Motor neuron (in vitro differentiated cells): ENCODE measurements around the gene MLST8. TPM values are rescaled to one million over a fixed set of nuclear protein-coding genes. Genes with fewer than 3 reads are reported as not detected.
"Not testable (repeated sequence)": the region's sequence is repeated elsewhere in the genome, so short reads cannot be mapped to it uniquely, and the experiment has no call there.

Source experiments
- ATAC-seq, 8 experiments: fragments of 200-7000 bp; cut with Tn5 transposase; replicated peaks in 6 of 8; 2 replicates each; pipeline ENCODE4 v1.8.0; 2021; ENCODE audit warnings: mild to moderate bottlenecking in 8 of 8, moderate library complexity in 8 of 8
- H3K27ac ChIP-seq, 2 donors: fragments of 250-450 bp; sonication (Bioruptor Pico); 2 replicates each; pipeline ENCODE4 v1.9.0; 2021; ENCODE audit warnings: antibody characterized with exemption in 2 of 2, mild to moderate bottlenecking in 2 of 2, moderate library complexity in 1 of 2
- H3K4me1 ChIP-seq, 2 donors: fragments of 250-450 bp; sonication (Bioruptor Pico); replicated peaks in 1 of 2; 2 replicates each; pipeline ENCODE4 v1.6.1; 2021; ENCODE audit warnings: antibody characterized with exemption in 2 of 2, mild to moderate bottlenecking in 2 of 2, moderate library complexity in 1 of 2
- H3K4me3 ChIP-seq, 5 donors: fragments of 250-450 bp; sonication (Bioruptor Pico); 2 replicates each; pipeline ENCODE4 v1.9.0; 2021; ENCODE audit warnings: antibody characterized with exemption in 5 of 5, mild to moderate bottlenecking in 5 of 5, moderate library complexity in 4 of 5
- WGBS, 10 experiments: fragments of 450-650 bp; shearing (Covaris generic); methylation state at CpG; one replicate each; pipeline ENCODE4 v1.0.0; 2022; 5-methylcytosine and 5-hydroxymethylcytosine counted together
- in situ Hi-C, 9 experiments: fragments of 400-800 bp; cut with MboI; loops; one replicate each; pipeline ENCODE4 v1.15.0; 2021; ENCODE audit warnings: low sequenced_read_pairs in 9 of 9, low pct_unique_long_range_greater_than_20kb in 2 of 9; ENCODE audit not compliant: unreplicated experiment in 9 of 9
- total RNA-seq, 8 experiments: library from RNA; unstranded; fragments of 300-600 nt; gene quantifications; 2 replicates each; pipeline versions ENCODE4 v1.2.3 to v1.2.4, GENCODE V29; 2022

MLST8 gene
- total RNA-seq, 8 experiments from 2014 or later: 25.9 to 59.8 (median 38.7) TPM

DNA sequence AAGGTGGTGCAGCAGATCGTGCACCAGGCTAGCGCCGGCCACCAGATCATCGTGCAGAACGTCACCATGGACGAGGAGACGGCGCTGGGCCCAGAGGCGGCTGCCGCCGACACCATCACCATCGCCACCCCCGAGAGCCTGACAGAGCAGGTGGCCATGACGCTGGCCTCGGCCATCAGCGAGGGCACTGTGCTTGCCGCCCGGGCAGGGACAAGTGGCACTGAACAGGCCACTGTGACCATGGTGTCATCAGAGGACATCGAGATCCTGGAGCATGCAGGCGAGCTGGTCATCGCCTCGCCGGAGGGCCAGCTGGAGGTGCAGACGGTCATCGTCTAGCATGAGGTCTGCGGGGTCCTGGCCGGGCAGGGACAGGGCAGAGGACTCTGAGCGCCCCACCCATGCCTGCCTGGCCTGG is 30.0 kb downstream of the MLST8 start:
- ATAC-seq: no peak
- H3K27ac ChIP-seq: no peak overlapping the region
- peaks cover 13 to 25% of the 10 kb centered on the region in 2 donors for H3K4me1 ChIP-seq
- no peak overlapping the region for H3K4me3 ChIP-seq
- 77 to 93% (median 90%) methylated on average over 2 to 10 of the region's 28 CpGs; no CpG with 5 or more reads in 5 of the 10 experiments for WGBS, 10 experiments
- in situ Hi-C loops: no loop called here

DNA sequence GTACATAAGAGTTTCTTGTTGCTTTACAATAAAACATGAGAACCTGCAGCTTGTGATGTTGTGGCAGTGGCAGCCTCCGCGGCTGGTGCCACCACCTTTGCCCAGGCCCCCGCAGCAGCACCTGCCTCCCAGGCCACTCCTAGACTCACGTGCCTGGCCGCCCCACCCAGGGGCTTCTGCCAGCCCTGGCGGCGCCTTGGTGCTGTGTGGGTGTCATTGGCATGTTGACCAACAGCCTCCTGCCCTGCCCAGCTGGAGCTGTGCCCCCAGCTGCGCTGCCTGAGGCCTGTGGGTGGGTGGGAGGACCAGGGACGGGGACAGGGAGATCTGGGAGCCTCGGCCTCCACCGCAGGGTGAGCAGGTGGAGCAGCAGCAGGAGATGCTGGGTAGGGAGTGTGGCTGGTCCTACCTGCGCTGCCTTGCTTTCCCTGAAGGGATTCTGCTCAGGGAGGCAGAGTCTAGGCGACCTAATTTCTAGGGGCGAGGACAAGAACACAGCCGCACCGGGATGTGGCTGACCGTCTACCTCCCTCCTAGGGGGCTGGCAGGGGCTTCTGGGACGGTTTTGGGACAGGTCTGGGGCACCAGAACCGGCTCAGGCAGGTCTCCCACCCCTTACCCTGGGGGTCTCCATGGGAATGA is 30.6 kb downstream of the MLST8 start:
- ATAC-seq: no peak

DNA sequence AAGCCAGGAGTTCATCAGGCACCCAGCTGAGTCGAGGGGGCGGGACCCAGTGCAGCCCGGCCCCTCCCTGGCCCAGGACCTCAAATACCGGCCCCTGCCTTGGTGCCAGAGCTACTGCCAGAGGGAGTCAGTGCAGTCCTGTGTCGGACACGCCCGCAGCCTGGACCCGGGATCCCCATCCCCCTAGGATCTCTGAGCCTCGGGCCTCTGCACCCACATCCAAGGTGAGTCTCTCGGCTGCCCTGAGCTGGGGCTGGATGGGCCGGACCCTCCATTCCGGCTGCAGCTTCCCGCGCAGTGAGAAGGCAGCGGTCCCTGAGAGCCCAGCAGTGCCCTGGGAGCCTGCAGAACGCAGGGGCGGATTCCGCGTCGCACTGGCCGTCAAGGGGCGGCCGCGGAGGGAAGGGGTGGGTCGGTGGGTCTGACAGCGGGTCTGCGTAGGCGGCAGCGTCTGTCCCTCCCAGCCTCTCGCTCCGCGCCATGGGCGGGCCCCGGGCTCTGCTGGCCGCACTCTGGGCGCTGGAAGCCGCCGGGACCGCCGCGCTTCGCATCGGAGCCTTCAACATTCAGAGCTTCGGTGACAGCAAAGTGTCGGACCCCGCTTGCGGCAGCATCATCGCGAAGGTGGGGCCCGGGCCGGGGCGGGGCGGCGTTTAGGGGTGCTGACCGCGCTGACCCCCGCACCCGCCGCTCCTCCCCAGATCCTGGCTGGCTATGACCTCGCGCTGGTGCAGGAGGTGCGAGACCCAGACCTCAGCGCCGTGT is 31.3 kb downstream of the MLST8 start, which contains the start of gene DNASE1L2:
DNASE1L2 (plus strand) TSS at position 108 of the 765 bp plus-strand sequence; CDS start at position 481, 373 bp downstream.
- 0 to 20% (median 0%) methylated on average over 3 to 6 of the region's 64 CpGs; no CpG with 5 or more reads in 7 of the 10 experiments for WGBS, 10 experiments
- ATAC-seq: peak; percentile 40 to 72 (median 52)
- Histone ChIP-seq H3K27ac (no peak within 1 kb of the TSS), H3K4me3 (peak within 1 kb of the TSS in 3 of 5 donors; percentile 1 to 23 (median 19)), H3K4me1 (peaks cover 13 to 25% of the 10 kb centered on the region in 2 donors)
- in situ Hi-C loops: no loop called here

More for the DNA sequence above, 30.6 kb downstream of the MLST8 start:
- Histone ChIP-seq H3K4me3 (peak overlapping the region in 1 of 5 donors; percentile 19), H3K27ac (no peak overlapping the region), H3K4me1 (peaks cover 13 to 25% of the 10 kb centered on the region in 2 donors)
- 44 to 100% methylated on average over 1 to 3 of the region's 19 CpGs; no CpG with 5 or more reads in 8 of the 10 experiments for whole genome bisulfite sequencing, 10 experiments
- in situ Hi-C loops: no loop called here

DNA sequence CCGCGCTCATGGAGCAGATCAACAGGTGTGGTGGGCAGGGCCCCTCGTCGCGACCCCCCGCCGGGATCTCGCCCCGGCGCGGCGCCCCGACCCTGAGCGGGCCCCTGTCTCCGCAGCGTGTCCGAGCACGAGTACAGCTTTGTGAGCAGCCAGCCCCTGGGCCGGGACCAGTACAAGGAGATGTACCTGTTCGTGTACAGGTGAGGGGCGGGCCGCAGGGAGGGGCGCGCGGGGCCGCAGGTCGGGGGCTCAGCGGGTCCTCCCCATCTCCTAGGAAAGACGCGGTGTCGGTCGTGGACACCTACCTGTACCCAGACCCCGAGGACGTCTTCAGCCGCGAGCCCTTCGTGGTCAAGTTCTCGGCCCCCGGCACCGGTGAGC is 31.8 kb downstream of the MLST8 start:
- Histone ChIP-seq H3K4me1 (peaks cover 13 to 25% of the 10 kb centered on the region in 2 donors), H3K27ac (no peak overlapping the region), H3K4me3 (peak overlapping the region in 2 of 5 donors; percentile 19 to 23)
- ATAC-seq: no peak
- no CpG with 5 or more reads among the region's 40 CpGs for WGBS, 10 experiments
- in situ Hi-C loops: no loop called here

DNA sequence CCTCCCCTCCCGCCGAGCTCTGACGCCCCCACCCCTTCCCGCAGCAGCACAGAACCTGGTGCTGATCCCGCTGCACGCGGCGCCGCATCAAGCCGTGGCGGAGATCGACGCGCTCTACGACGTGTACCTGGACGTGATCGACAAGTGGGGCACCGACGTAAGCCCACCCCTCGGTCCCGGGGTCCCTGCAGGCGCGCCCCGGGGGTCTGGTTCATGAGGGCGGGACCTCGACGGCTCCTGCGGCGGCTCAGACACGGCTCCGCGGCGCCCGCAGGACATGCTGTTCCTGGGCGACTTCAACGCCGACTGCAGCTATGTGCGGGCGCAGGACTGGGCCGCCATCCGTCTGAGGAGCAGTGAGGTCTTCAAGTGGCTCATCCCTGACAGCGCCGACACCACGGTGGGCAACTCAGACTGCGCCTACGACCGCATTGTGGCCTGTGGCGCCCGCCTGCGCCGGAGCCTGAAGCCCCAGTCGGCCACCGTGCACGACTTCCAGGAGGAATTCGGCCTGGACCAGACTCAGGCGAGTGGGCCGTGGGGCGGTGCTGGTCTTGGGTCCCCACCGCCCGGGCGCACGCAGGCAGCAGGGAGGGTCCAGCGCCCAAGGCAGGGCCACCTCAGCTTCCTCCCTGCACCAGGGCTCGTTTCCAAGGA is 32.4 kb downstream of the MLST8 start:
- Histone ChIP-seq H3K4me3 (peak overlapping the region in 1 of 5 donors; percentile 23), H3K27ac (no peak overlapping the region), H3K4me1 (peaks cover 13 to 25% of the 10 kb centered on the region in 2 donors)
- 30% methylated on average over 13 of the region's 65 CpGs; no CpG with 5 or more reads in 9 of the 10 experiments for WGBS, 10 experiments
- ATAC-seq: peak in 4 of 8 experiments; percentile 2 to 20 (median 16)
- in situ Hi-C loops: no loop called here

DNA sequence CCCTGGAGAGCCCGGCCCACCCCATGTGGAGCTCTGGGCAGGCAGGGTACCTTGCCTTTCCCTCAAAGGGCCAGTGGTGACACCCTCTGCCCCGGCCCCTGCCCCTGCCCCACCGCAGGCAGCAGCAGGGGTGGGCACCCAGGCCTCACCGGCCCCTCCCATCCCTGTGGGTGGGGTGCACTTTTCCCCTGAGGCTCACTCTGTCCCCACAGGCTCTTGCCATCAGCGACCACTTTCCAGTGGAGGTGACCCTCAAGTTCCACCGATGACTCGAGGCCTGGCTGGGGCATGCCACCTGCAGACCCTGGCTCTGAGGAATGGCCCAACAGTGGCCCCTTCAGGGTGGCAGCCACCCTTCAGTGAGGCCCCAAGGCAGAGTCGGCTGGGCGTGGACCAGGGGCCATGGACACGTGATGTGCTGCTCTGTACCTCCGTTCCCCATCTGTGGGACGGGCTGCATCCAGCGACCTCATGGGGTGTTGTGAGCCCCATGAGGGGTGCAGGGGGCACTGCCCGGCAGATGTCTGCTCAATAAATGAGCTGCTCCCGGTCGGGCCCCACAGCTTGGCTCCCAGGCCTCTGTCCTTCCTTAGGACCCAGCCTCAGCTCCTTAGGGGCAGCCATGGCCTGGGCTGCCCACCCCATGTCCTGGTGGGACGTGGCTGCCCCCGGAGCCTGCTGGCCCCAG is 33.0 kb downstream of the MLST8 start:
- ATAC-seq: peak in 4 of 8 experiments; percentile 2 to 8 (median 4)
- H3K27ac ChIP-seq: no peak overlapping the region
- 52 to 73% (median 65%) methylated on average over 2 to 3 of the region's 18 CpGs; no CpG with 5 or more reads in 7 of the 10 experiments for WGBS, 10 experiments
- no peak overlapping the region for H3K4me3 ChIP-seq
- H3K4me1 ChIP-seq: peaks cover 13 to 25% of the 10 kb centered on the region in 2 donors
- in situ Hi-C loops: no loop called here

DNA sequence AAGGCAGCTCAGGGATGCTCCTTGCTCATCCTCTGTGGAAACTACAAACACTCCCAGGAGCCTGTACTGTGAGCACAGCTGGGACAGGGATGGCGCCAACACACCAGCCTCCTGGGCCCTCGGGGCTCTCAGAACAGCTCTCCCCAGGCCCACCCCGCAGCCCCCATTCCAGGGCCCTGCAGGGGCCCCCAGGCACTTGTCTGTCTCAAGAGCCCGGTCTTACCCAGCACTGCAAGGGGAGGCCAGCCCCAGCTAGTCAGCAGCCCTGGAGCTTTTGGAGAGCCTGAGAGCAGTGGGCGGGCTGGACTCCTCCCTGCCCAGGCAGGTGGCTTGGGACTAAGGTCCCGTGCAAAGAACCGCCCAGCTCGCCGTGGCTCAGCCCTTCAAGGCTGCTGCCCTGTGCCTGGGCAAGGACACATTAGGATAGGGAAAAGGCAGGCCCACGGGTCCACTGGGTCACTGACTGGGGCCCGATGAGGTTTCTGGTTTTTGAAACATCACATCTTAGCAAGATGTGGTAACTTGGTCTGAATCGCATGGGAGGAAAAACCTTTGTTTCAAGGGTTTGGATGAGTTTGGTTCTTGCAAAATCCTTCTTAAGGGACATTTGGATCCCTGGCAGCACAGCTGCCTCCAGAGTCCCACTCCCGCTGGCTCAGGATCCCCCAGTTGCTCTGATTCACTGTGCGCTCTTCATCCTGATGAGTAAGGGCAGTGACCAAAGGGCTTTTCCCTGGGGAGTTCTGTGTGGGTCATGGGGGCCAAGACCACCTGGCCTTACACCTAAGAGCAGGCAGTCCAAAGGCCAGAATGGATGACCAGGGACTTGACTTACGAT is 33.8 kb downstream of the MLST8 start:
- H3K4me3 ChIP-seq: no peak overlapping the region
- in situ Hi-C loops: no loop called here
- H3K4me1 ChIP-seq: peaks cover 13 to 25% of the 10 kb centered on the region in 2 donors
- no peak overlapping the region for H3K27ac ChIP-seq
- WGBS, 10 experiments: 47 to 100% (median 86%) methylated on average over 2 to 4 of the region's 15 CpGs; no CpG with 5 or more reads in 5 of the 10 experiments
- peak in 5 of 8 experiments; percentile 4 to 22 (median 9) for ATAC-seq

DNA sequence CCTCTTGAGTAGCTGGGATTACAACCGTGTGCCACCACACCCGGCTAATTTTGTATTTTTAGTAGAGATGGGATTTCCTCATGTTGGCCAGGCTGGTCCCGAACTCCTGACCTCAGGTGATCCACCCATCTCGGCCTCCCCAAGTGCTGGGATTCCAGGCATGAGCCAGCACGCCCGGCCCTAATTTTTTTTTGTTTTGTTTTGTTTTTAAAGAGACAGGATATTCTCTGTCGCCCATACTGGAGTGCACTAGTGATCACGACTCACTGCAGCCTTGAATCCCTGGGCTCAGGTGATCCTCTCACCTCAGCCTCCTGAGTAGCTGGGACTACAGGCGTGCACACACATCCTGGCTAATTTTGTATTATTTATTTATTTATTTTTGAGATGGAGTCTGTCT is 35.1 kb downstream of the MLST8 start:
- WGBS, 10 experiments: 80 to 100% (median 95%) methylated on average over 1 to 8 of the region's 9 CpGs; no CpG with 5 or more reads in 3 of the 10 experiments
- H3K27ac ChIP-seq, in situ Hi-C loops, ATAC-seq, H3K4me3 ChIP-seq: not testable (repeated sequence)
- peaks cover 13 to 25% of the 10 kb centered on the region in 2 donors for H3K4me1 ChIP-seq

DNA sequence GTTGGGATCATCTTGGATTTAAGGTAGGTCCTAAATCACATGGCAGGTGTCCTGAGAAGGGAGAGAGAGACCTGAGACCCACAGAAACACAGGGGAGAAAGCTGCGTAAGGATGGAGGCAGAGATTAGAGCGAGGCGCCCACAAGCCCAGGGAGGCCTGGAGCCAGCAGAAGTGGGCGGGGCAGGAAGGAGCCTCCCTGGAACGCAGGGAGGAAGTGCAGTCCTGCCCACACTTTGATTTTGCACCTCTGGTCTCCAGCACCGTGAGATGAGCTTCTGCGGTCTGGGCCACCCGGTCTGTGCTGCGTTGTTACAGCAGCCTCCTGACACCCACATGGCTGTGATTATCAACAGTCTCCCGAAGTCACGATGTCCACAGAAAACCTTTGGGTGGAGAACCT is 37.3 kb downstream of the MLST8 start:
- Histone ChIP-seq H3K4me3 (no peak overlapping the region), H3K4me1 (peaks cover 0 to 7% of the 10 kb centered on the region in 2 donors), H3K27ac (no peak overlapping the region)
- 87 to 100% (median 88%) methylated on average over 2 to 7 of the region's 11 CpGs; no CpG with 5 or more reads in 7 of the 10 experiments for WGBS, 10 experiments
- in situ Hi-C loops: no loop called here
- ATAC-seq: peak in 1 of 8 experiments; percentile 12

DNA sequence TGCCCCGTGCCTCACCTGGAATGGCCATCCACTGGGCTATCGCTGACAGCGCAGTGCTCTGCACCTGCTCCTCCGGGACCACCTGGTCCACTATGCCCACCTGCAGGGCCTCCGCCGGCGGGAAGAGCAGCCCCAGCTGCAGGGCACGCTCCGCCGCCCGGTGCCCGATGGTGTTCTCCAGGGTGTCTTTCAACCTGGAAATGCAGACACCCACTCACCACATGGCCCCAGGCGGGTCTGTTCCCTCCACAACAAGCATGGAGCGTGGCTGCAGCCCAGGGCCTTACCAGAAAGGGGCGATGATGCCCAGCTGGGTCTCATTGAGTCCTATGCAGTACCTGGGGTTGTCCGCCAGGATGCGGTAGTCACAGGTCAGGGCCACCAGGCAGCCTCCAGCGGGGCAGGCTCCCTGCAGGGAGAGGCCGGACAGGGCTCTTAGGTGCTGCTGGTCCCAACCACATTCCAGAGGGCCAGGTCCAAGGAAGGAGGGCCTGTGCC is 37.8 kb downstream of the MLST8 start:
- Histone ChIP-seq H3K27ac (no peak overlapping the region), H3K4me3 (no peak overlapping the region), H3K4me1 (peaks cover 0 to 2% of the 10 kb centered on the region in 2 donors)
- in situ Hi-C loops: no loop called here
- 90 to 100% (median 93%) methylated on average over 2 to 3 of the region's 19 CpGs; no CpG with 5 or more reads in 7 of the 10 experiments for WGBS, 10 experiments
- ATAC-seq: peak in 1 of 8 experiments; percentile 7

DNA sequence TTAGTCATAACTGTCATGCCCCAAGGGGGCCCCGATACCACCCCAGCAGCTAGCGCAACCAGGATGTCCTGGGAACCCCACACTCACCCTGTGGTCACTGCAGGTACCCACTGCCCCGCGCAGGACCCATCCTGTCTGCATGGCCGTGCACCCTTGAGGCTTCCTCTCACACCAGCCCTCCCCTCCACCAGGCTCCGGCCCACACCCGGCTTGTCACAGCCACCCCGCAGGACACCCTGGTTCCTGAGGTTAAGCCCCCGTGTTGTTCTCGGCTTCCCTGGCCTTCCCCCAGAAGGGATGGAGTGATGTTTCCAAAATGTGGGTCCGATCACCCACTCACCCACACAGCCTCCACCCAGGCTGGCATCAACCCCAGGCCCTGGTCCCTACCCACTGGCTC is 38.5 kb downstream of the MLST8 start:
- ATAC-seq: peak in 1 of 8 experiments; percentile 15
- in situ Hi-C loops: no loop called here
- WGBS, 10 experiments: 95 to 100% (median 100%) methylated on average over 1 to 6 of the region's 11 CpGs; no CpG with 5 or more reads in 7 of the 10 experiments

More for the DNA sequence above, 38.5 kb downstream of the MLST8 start:
- Histone ChIP-seq H3K4me3 (no peak overlapping the region), H3K4me1 (no peaks in the 10 kb centered on the region), H3K27ac (no peak overlapping the region)
